ENCODE measurements around the gene CEACAM21.
"Not testable (repeated sequence)": the region's sequence is repeated elsewhere in the genome, so short reads cannot be mapped to it uniquely, and the experiment has no call there.

CEACAM21 gene

DNA sequence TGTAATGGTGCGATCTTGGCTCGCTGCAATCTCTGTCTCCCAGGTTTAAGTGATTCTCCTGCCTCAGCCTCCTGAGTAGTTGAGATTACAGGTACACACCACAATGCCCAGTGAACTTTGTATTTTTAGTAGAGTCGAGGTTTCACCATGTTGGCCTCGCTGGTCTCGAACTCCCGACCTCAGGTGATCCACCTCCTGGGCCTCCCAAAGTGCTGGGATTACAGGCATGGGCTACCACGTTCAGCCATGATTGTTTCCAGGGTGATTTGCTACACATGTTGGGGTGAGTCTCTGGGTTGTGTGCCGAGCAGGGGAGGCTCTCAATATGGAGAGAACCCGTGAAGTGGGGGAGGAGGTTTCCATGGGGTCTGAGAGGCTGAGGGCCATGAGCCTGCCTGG, 24.8 kb upstream of the CEACAM21 start:
- no peak for DNase-seq

DNA sequence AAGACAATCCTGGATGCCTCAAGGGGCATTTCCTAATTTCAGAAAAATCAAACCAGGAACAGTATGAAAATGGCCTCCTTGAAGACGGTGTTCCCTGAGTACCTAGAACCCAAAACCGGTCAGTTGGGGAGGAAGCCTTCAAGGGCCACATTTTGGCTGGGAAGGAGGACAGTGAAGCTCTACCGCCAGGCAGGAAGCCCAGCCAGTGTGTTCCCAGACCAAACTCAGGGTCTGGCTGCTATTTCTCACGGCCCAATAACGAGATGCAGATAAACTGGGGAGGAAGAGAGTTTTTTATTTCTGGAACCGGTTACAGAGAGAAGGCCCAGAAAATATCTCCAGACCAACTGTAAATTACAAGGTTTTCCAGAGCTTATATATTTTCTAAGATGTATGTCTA, 24.3 kb upstream of the CEACAM21 start:
- no peak for DNase-seq

GRCh38 chr19:41552558-41552957, 23.4 kb upstream of the CEACAM21 start:
- DNase-seq: no peak

DNA sequence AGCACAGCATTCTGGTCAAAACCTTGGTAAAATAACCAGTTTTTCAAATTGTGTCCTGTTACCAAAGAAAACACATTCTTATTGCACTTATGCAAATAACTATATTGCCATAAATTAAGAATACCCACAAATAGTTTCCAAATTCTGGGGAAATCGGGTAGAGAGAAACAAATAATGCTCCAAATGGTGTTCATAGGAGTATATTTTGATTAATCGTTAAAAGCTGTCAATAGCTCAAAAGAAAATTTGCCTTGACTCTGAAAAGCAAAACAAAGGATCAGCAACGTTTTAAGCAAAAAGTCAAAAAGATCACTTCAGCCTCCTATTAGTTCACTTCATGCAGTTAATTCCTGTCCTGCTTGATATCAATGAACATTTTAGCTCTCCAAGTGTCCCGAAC, 22.2 kb upstream of the CEACAM21 start:
- DNase-seq: no peak

DNA sequence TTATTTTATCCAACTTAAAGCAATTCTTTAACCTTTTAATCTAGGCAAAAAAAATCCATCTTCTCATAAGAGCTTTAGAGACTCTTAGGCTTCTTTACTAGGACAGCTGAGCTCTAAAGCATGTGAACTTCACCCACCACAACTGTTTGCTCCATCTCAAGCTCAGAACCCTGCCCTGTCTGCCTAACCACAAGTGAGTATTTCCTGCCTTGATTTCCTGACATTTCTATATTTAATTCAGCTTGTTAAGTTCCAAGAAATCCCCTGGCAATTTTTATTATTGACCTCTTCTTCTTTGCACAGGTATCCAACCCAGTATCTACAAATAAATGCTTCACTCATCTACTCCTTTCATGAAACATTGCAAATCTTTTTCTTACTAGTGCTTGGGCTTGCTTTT, 21.1 kb upstream of the CEACAM21 start:
- DNase-seq: peak in 1 of 2 experiments; percentile 23

DNA sequence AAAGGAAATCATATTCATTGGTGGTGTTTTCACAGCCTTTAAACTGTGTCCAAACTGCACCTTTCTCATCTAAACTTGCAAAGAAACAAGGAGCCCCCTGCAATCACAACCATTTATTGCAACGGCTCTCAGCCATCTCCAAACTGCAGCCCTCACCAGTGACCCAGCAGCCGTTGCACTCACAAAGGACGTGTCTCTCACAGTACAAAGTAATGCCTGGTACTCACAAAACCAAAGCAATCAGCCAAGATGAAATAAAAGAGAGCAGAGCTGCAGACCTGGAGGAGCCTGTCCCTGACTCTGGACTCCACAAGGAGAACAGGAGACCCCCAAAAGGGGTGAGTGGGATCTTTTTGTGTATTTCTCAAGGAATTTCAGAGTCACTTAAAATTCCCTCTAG, 20.2 kb upstream of the CEACAM21 start:
- DNase-seq: no peak

GRCh38 chr19:41563854-41564514, 12.0 kb upstream of the CEACAM21 start:
- peak; percentile 35 to 47 for DNase-seq

- DNase-seq: no peak
These were observed 11.2 kb upstream of the CEACAM21 start for GRCh38 chr19:41564515-41565378.

- no peak for DNase-seq
These were observed 10.6 kb upstream of the CEACAM21 start for GRCh38 chr19:41565379-41565720.

DNA sequence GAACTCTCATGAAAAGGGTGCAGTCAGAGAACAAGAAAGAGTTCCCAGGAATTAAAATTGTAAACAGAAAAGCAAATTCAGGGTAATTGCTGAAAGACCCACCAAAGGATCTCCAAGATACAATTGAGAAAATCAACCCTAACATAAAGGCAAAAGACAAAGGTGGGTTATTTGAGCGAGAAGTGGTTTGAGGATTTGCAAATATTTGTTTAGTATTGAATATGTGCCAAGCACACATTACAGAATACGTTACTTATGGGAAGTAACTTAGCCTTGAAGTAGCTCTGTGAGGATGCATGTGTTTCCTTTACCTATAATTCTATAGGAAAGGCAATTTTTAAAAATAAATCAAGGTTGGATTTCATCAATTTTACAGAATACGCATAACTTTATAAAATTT, 10.0 kb upstream of the CEACAM21 start:
- DNase-seq: no peak

DNA sequence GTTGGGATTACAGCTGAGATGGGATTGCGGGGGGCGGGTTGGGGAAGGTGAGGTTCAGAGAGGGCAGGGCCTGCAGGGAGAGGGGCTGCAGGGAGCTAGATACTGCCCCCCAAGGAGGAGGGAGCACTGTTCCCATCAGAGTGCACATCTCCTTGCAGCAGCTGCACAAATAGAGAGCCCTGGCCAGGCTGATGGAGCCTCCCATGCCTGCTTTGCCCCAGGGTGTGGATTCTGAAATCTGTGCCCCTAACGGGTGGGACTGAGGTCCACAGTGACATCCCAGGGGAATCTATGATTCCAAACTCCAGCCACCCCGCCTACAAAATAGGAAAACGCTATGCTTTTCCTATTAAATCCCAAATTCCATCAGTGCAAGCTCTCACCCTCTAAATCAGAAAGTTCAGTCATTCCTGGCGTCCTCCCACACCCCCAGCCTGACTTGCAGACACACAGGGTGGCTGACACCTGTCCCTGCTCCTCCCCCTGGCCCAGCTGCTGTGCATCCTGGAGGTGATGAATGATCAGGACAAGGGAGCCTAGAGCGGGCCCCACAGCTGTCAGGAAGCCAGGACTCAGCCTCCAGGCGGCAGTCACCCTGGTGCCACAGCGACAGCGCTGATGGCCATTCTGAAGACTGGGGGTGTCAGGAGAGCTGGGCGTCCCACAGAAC, 6.3 kb upstream of the CEACAM21 start:
- no peak for DNase-seq

DNA sequence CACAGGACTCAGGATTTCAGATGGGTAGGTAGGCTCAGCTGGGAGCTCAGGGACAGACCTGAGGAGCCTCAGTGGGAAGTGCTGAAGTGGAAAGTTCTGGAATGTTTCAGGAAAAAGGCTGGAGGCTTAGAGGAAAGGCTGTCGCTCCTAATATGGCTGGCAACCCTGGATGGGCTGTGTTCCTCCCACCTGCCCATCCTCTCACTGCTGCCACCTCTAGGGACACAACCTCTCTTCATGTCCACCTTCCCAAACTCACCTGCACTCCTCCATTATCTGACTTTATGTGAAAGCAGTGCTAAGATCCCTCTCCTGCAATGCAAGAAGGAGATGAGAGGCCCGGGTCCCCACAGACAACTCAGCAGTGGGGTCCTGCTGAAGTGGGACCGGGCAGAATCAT, 5.8 kb upstream of the CEACAM21 start:
- no peak for DNase-seq

DNA sequence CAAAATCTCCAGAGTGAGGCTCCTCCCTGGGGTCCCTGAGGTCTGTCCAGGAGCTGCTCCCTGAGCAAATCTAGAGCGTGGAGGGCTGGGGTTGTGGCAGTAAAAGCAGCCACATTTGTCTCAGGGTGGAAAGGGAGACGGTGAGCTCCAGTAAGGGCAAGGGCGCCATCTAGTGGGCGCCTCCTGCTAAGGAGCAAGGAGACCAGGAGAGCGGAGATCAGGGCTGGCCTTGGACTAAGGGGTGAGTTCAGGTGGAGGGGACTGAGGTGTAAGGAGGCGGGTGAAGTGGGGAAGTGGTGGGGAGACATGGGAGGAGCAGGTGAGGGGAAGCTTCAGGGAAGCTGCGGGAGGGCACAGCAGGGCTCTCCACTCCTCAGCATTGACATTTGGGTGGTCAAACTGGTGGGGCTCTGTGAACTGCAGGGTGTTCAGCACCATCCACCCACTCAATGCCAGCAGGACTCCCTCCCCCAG, 5.3 kb upstream of the CEACAM21 start:
- peak; percentile 83 for DNase-seq

DNA sequence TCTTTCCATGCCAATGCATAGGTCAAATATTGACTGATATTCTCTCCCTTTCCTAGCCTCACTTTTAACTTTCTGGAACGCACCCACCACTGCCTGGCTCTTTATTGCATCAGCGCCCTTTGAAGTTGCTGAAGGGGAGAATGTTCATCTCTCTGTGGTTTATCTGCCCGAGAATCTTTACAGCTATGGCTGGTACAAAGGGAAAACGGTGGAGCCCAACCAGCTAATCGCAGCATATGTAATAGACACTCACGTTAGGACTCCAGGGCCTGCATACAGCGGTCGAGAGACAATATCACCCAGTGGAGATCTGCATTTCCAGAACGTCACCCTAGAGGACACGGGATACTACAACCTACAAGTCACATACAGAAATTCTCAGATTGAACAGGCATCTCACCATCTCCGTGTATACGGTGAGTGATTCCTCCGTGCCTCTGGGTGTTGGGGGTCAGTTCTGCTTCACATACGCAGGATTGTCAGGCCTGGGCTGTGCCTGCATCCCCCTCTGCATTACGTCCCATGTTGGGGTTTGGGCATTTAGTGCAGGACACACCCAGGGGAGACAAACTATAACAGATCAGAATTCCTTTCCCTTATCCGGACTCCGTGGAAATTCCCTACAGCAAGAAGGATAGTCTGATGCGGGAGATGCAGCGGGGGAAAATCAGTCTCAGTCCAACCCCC, 1.3 kb downstream of the CEACAM21 start:
- no peak for DNase-seq

DNA sequence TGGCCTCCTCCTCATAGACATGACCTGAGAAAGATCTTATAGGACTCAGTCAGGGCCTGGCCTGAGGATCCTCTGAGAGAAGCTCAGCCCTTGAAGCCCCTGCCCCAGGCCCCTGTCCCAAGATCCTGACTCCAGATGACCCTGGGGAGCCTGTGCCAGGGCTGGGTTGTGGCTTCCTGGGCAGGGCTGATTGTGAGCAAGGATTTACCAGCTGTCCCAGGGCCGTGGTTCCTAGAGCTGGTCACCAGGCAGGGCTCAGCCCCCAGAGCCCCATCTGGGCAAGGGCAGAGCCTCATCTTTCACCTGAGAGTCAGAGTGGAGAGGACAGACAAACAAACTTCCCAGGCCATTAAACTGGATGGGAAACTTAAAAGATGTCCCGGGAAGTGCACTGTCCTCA, 1.9 kb downstream of the CEACAM21 start:
- no peak for DNase-seq

DNA sequence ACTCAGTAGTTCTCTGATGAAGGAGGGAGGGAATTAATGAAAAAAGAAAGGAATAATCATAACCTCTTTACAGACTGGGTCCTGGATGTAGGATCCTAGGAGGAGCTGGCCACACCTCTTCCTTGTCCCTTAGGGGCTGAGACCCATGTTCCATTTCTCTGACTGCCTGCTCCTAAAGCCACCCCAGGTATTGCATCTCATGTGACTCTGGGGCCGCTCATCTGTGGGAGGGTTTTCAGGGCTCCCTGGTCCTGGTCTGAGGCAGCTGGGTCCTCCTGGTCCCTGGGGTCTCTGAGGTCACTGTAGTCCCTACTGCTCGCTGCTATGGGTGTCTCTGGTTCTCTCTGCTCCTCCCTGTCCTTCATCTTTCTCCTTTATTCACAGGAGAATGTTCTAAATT, 2.9 kb downstream of the CEACAM21 start:
- no peak for DNase-seq

DNA sequence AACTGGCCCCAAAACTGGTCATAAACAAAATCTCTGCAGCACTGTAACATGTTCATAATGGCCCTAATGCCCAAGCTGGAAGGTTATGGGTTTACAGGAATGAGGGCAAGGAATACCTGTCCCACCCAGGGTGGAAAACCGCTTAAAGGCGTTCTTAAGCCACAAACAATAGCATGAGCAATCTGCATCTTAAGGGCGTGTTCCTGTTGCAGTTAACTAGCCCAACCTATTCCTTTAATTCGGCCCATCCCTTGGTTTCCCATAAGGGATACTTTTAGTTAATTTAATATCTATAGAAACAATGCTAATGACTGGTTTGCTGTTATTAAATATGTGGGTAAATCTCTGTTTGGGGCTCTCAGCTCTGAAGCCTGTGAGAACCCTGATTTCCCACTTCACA, 5.1 kb downstream of the CEACAM21 start:
- DNase-seq: not testable (repeated sequence)

DNA sequence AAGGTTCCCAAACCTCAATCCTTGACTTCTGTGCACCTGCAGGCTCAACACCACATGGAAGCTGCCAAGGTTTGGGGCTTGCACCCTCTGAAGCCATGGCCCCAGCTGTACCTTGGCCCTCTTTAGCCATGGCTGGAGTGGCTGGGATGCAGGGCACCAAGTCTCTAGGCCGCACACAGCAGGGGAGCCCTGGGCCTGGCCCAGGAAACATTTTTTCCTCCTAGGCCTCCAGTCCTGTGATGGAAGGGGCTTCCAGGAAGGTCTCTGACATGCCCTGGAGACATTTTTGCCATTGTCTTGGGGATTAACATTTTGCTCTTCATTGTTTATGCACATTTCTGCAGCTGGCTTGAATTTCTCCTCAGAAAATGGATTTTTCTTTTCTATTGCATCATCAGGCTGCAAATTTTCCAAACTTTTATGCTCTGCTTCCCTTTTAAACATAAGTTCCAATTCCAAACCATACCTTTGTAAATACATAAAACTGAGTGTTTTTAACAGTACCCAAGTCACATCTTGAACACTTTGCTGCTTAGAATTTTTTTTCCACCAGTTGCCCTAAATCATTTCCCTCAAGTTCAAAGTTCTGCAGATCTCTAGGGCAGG, 6.7 kb downstream of the CEACAM21 start:
- not testable (repeated sequence) for DNase-seq

GRCh38 chr19:41584260-41584810, 8.4 kb downstream of the CEACAM21 start:
- DNase-seq: no peak

GRCh38 chr19:41584931-41585330, 9.0 kb downstream of the CEACAM21 start:
- DNase-seq: no peak

DNA sequence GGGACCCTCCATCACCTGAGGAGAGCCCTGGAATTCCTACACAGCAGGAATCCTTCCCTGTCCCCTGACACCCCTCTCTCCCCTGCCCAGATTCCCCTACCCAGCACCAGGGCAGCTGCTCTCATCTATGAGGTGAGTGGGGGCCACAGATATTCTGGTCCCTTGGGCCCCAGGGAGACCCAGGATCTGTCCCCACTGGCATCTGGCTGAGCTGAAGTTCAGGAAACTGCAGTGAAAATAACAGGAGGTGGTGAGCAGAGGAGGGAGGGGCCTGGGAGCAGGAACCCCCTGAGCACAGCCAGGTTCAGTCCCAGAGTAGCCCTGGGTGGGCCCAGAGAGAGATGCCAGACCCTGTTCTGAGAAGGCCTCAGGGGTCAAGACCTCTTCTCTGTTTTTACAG, 10.1 kb downstream of the CEACAM21 start:
- DNase-seq: no peak

DNA sequence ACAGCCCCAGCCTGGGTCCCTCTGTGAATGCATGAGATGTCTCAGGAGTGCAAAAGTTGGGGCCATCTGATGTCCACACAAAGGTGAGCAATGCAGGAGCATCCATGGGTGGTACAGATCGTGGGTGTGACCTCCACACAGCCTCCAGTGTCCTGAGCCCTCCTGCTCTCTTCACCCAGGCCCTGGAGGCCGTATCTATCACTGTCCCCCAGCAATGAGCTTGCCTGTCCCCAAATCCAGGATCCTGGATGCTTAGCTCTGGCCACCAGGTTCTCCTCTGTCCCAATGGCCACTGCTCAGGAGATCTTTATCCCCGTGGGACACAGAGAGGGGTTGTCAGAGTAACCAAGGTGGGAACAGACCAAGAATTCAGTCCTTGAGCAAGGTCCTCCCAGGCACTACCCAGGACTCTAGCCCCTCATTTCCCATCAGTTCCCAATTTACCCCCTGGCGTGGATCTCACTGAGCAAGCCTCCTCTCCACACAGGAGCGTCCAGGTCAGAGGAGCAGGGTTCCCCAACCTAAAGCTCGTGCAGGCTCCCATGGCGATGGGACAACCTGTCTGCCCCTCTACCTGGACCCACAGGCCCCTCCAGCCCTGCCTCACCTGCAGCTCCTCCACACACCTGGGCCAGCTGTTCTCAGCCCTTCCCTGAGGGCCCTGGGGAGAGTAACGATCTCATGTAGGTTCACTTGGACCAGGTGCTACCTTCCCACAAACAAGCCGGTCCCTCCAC, 11.3 kb downstream of the CEACAM21 start:
- no peak for DNase-seq
